BJ (cell line): ENCODE measurements around the gene GAS1. TPM values are rescaled to one million over a fixed set of nuclear protein-coding genes. Genes with fewer than 3 reads are reported as not detected.

Experiments used
- CTCF ChIA-PET: fragments of 350-600 bp; formaldehyde crosslinking; extraction: SDS; loops from one replicate; lab custom pipeline; 2021; ENCODE audit warnings: antibody characterized with exemption, inconsistent platforms; lab: Yijun Ruan, JAX
- POLR2A ChIA-PET: fragments of 300-600 bp; sonication (Branson Sonifier 250); formaldehyde crosslinking; extraction: SDS; loops from one replicate; lab custom pipeline; 2021; ENCODE audit warnings: antibody characterized with exemption; lab: Charles Lee
- DNase-seq: peaks from one replicate; pipeline ENCODE4 v3.0.0-alpha.2; 2011; ENCODE audit warnings: low read depth
- H3K27me3 ChIP-seq: 2 replicates; pipeline ENCODE4 v1.6.0; 2011; ENCODE audit warnings: low read length; ENCODE audit not compliant: control insufficient read depth, insufficient read depth
- H3K36me3 ChIP-seq: 2 replicates; pipeline ENCODE4 v1.5.1; 2011; ENCODE audit warnings: low read length; ENCODE audit not compliant: control insufficient read depth, insufficient read depth
- H3K4me3 ChIP-seq: 2 replicates; pipeline ENCODE4 v1.5.1; 2011; ENCODE audit warnings: low read depth, mild to moderate bottlenecking, control low read depth, low read length
- CTCF ChIP-seq: IDR thresholded peaks from 2 replicates; pipeline ENCODE4 v1.5.1; 2011; ENCODE audit warnings: low read depth, mild to moderate bottlenecking, control low read depth, inconsistent platforms, low read length, moderate library complexity; ENCODE audit not compliant: insufficient read depth
- polyA plus RNA-seq: library from polyadenylated mRNA; depleted of rRNA; stranded (reverse); fragments of >200 nt; gene quantifications from 2 replicates; pipeline ENCODE4 v1.2.3, GENCODE V29; 2011

Gene GAS1
- polyA plus RNA-seq, 1 experiment = 26.2 TPM

GRCh38 chr9:86948074-86948929 lies 996 bp upstream of the GAS1 start:
- Histone ChIP-seq H3K36me3 (peaks cover 4% of the 10 kb centered on the region), H3K27me3 (no peaks in the 10 kb centered on the region), H3K4me3 (peak overlapping the region; percentile 46)
- DNase-seq = no peak
- ChIA-PET POLR2A (interaction anchor here (0.6 to 1.1 kb wide), 11 partner anchors 18 to 460 kb away, joined by 4 to 13 read pairs (median 5); no protein-coding TSS in a partner anchor), CTCF (interaction anchor here (0.6 to 4.2 kb wide), 33 partner anchors 11 to 515 kb away, joined by 3 to 34 read pairs (median 3); no protein-coding TSS in a partner anchor)
- TF ChIP-seq CTCF = peak; percentile 99

- Histone ChIP-seq H3K4me3 (peak overlapping the region; percentile 88), H3K36me3 (peaks cover 4% of the 10 kb centered on the region), H3K27me3 (peaks cover 2% of the 10 kb centered on the region; the same call in 1 of the 2 replicates)
- ChIA-PET POLR2A (interaction anchor here (0.6 to 1.7 kb wide), 4 partner anchors 13 to 376 kb away, joined by 3 to 6 read pairs (median 4); no protein-coding TSS in a partner anchor), CTCF (interaction anchor here (0.7 to 4.2 kb wide), 14 partner anchors 11 to 513 kb away, joined by 3 to 34 read pairs (median 3); no protein-coding TSS in a partner anchor)
- TF ChIP-seq CTCF = no peak
- DNase-seq = no peak
Measured at GRCh38 chr9:86946201-86947145, 833 bp downstream of the GAS1 start.

- DNase-seq = no peak
- CTCF ChIA-PET = interaction anchor here (0.7 to 4.2 kb wide), 10 partner anchors 10 to 527 kb away, joined by 3 to 34 read pairs (median 3); no protein-coding TSS in a partner anchor
Measured at GRCh38 chr9:86945728-86946200, 1.5 kb downstream of the GAS1 start.

More at GRCh38 chr9:86945728-86946200, 1.5 kb downstream of the GAS1 start:
- Histone ChIP-seq H3K27me3 (peaks cover 2% of the 10 kb centered on the region; the same call in 1 of the 2 replicates), H3K4me3 (peak overlapping the region; percentile 88), H3K36me3 (peaks cover 4% of the 10 kb centered on the region)
- TF ChIP-seq CTCF = no peak
- POLR2A ChIA-PET = interaction anchor here (0.6 to 1.7 kb wide), 2 partner anchors 193 to 377 kb away, joined by 3 to 6 read pairs; no protein-coding TSS in a partner anchor
